ENCODE measurements around the gene IRF8. TPM values are rescaled to one million over a fixed set of nuclear protein-coding genes. Genes with fewer than 3 reads are reported as not detected.
"Not testable (repeated sequence)": the region's sequence is repeated elsewhere in the genome, so short reads cannot be mapped to it uniquely, and the experiment has no call there.

Gene IRF8
- total RNA-seq, 1 donor from 2014 or later = not detected

DNA sequence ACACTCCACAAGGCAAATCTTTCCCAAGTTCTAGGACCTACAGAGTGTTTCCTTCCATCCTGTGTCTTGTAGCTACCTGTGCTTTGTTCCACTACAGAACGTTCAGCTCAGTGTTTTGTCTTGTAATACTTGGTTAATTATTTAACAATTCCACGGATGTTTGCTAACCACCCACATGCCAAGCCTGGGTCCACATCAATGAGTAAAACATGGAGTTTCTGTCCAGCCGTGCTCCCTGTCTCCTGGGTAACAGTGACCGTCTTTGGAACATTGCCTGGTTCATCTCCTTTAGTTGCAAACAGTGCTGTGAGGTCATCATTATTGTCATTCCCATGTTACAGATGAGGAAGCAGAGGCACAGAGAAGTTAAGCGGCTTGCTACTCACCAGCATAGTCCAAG lies 41.3 kb downstream of the IRF8 start:
- Histone ChIP-seq H3K36me3 (ENCODE audit: control insufficient read depth, insufficient read depth, low read length) (no peaks in the 10 kb centered on the region), H3K4me3 (ENCODE audit: low read depth, low read length) (no peak overlapping the region), H3K27me3 (ENCODE audit: control insufficient read depth, insufficient read depth, low read length) (no peaks in the 10 kb centered on the region)
- DNase-seq (ENCODE audit: low read depth) = no peak
- TF ChIP-seq, protein P1, sequence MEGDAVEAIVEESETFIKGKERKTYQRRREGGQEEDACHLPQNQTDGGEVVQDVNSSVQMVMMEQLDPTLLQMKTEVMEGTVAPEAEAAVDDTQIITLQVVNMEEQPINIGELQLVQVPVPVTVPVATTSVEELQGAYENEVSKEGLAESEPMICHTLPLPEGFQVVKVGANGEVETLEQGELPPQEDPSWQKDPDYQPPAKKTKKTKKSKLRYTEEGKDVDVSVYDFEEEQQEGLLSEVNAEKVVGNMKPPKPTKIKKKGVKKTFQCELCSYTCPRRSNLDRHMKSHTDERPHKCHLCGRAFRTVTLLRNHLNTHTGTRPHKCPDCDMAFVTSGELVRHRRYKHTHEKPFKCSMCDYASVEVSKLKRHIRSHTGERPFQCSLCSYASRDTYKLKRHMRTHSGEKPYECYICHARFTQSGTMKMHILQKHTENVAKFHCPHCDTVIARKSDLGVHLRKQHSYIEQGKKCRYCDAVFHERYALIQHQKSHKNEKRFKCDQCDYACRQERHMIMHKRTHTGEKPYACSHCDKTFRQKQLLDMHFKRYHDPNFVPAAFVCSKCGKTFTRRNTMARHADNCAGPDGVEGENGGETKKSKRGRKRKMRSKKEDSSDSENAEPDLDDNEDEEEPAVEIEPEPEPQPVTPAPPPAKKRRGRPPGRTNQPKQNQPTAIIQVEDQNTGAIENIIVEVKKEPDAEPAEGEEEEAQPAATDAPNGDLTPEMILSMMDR (IDR thresholded peaks at IDR 0.05; ENCODE audit: insufficient read depth, low read length, severe bottlenecking) = no peak
- FAIRE-seq = peak; percentile 40

DNA sequence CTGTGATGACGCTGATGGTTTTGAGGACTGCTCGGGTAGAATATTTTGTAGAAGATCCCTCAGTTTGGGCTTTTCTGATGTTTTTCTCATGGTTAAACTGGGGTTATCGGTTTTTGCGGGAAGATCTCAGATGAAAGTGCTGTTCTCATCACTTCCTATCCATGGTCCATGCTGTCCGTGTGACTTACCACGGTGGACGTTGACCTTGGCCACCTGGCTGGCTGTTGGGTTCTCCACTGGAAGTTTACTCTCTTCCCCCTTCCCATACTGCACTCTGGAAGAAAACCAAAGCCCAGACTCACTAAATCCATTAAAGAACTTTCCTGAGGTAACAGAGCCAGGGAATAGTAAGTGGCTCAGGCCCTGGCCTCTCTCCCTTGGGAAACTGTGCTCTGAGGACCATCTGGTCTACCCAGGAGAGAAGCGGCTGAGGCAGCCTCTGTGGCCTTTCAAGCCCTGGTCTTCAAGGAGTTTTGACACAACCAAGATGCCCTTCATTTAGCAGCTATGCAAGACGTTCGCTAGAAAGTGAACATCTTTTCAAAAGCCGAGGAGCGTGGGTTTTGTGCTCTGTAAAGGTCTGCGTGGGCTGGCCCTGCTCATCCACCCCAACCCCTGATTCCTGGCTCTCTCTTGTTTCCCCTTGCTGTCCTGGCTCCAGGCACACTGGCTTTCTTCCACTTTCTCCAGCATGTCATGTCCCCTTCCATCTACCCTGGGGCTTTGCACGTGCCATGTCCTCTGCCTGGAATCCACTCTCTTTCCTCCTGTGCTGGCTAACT lies 43.1 kb downstream of the IRF8 start:
- FAIRE-seq (no peak), DNase-seq (ENCODE audit: low read depth) (no peak)
- TF ChIP-seq, protein P1 (IDR thresholded peaks at IDR 0.05; ENCODE audit: insufficient read depth, low read length, severe bottlenecking) = no peak
- Histone ChIP-seq H3K27me3 (ENCODE audit: control insufficient read depth, insufficient read depth, low read length) (no peaks in the 10 kb centered on the region), H3K36me3 (ENCODE audit: control insufficient read depth, insufficient read depth, low read length) (no peaks in the 10 kb centered on the region), H3K4me3 (ENCODE audit: low read depth, low read length) (no peak overlapping the region)

DNA sequence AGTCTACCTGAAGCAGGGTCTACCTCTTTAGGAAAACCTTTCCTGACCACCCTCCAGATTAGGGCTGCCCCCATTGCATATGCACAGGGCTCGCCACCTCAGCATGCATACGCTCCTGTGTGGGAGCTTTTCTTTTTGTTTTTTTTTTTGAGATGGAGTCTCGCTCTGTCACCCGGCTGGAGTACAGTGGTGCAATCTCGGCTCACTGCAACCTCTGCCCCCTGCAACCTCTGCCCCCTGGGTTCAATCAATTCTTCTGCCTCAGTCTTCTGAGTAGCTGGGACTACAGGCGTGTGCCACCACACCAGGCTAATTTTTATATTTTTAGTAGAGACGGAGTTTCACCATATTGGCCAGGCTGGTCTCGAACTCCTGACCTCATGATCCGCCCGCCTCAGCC lies 43.7 kb downstream of the IRF8 start:
- not testable (repeated sequence) for DNase-seq (ENCODE audit: low read depth); H3K27me3 ChIP-seq (ENCODE audit: control insufficient read depth, insufficient read depth, low read length); H3K4me3 ChIP-seq (ENCODE audit: low read depth, low read length); FAIRE-seq; H3K36me3 ChIP-seq (ENCODE audit: control insufficient read depth, insufficient read depth, low read length)

- DNase-seq (ENCODE audit: low read depth) (no peak), FAIRE-seq (no peak)
- H3K27me3 ChIP-seq (ENCODE audit: control insufficient read depth, insufficient read depth, low read length) = no peaks in the 10 kb centered on the region
- H3K4me3 ChIP-seq (ENCODE audit: low read depth, low read length) = no peak overlapping the region
- no peaks in the 10 kb centered on the region for H3K36me3 ChIP-seq (ENCODE audit: control insufficient read depth, insufficient read depth, low read length)
- TF ChIP-seq, protein P1 (IDR thresholded peaks at IDR 0.05; ENCODE audit: insufficient read depth, low read length, severe bottlenecking) = no peak
These were observed 44.7 kb downstream of the IRF8 start for GRCh38 chr16:85943711-85944110.

GRCh38 chr16:85944572-85945423 lies 45.8 kb downstream of the IRF8 start:
- H3K4me3 ChIP-seq (ENCODE audit: low read depth, low read length) = no peak overlapping the region
- DNase-seq (ENCODE audit: low read depth) (no peak), FAIRE-seq (no peak)
- no peaks in the 10 kb centered on the region for H3K27me3 ChIP-seq (ENCODE audit: control insufficient read depth, insufficient read depth, low read length)
- TF ChIP-seq, protein P1 (IDR thresholded peaks at IDR 0.05; ENCODE audit: insufficient read depth, low read length, severe bottlenecking) = no peak
- no peaks in the 10 kb centered on the region for H3K36me3 ChIP-seq (ENCODE audit: control insufficient read depth, insufficient read depth, low read length)

DNA sequence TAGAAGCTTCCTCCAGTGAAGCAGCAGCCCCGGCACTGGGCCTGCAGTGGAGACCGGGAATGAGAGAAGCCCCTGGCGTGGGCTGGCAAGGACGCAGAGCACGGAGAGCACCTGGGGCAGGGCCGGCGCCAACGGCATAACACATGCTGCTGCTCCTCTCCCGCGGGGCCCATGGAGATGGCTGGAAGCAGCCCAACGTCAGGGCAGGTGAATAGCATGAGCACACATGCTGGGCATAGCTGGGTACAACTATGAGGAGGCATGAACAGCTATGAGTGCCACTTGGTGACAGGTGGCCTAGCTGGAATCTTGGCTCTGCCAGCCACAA lies 46.4 kb downstream of the IRF8 start:
- TF ChIP-seq, protein P1 (IDR thresholded peaks at IDR 0.05; ENCODE audit: insufficient read depth, low read length, severe bottlenecking) = no peak
- H3K4me3 ChIP-seq (ENCODE audit: low read depth, low read length) = no peak overlapping the region
- no peaks in the 10 kb centered on the region for H3K36me3 ChIP-seq (ENCODE audit: control insufficient read depth, insufficient read depth, low read length)
- H3K27me3 ChIP-seq (ENCODE audit: control insufficient read depth, insufficient read depth, low read length) = no peaks in the 10 kb centered on the region
- FAIRE-seq (no peak), DNase-seq (ENCODE audit: low read depth) (no peak)

All from bronchial epithelial cell (primary cell).